Ovary (tissue), 3 donors: Measurements from ENCODE around the gene VPS13C.

Experiments used
- CTCF ChIP-seq, 3 donors: fragments of 450-650 bp in 2 of 3; fragments of 200-600 bp in 1 of 3; IDR thresholded peaks; one replicate each; pipeline versions ENCODE4 v1.5.1 to v1.8.0; 2016 to 2022; ENCODE audit warnings: antibody characterized with exemption in 3 of 3, mild to moderate bottlenecking in 1 of 3
- POLR2A ChIP-seq: fragments of 450-650 bp; IDR thresholded peaks from one replicate; pipeline ENCODE4 v1.6.1; 2017; ENCODE audit warnings: antibody characterized with exemption, mild to moderate bottlenecking, moderate library complexity
- donor health status: DM: no; HTN: no; CAD: no.

GRCh38 chr15:61889706-61890105 lies 170.5 kb downstream of the VPS13C start:
- TF ChIP-seq CTCF (IDR thresholded peaks at IDR 0.05): no peak
- no peak for TF ChIP-seq POLR2A
